UCSD-AML1 (cell line): Measurements from ENCODE around the gene RHOF.
"Not testable (repeated sequence)": the region's sequence is repeated elsewhere in the genome, so short reads cannot be mapped to it uniquely, and the experiment has no call there.

ENCODE experiments used
- DNase-seq: peaks from one replicate; lab custom pipeline; 2025; ENCODE audit not compliant: unreplicated experiment; lab: John Stamatoyannopoulos, UW

The RHOF gene

GRCh38 chr12:121793838-121794533 lies 498 bp upstream of the RHOF start:
- DNase-seq = peak; percentile 96

GRCh38 chr12:121792607-121793439 lies 665 bp downstream of the RHOF start:
- peak; percentile 66 for DNase-seq

GRCh38 chr12:121791671-121792551 lies 1.6 kb downstream of the RHOF start:
- no peak for DNase-seq

- not testable (repeated sequence) for DNase-seq
Measured at GRCh38 chr12:121790785-121791184, 2.7 kb downstream of the RHOF start.

- DNase-seq = peak; percentile 94
Measured at GRCh38 chr12:121789800-121790728, 3.4 kb downstream of the RHOF start.

GRCh38 chr12:121789233-121789781 lies 4.2 kb downstream of the RHOF start:
- DNase-seq = peak; percentile 75

GRCh38 chr12:121788176-121788818 lies 5.2 kb downstream of the RHOF start:
- no peak for DNase-seq

- no peak for DNase-seq
Measured at GRCh38 chr12:121787063-121788025, 6.1 kb downstream of the RHOF start.

GRCh38 chr12:121786440-121786825 lies 7.1 kb downstream of the RHOF start:
- no peak for DNase-seq

- no peak for DNase-seq
Measured at GRCh38 chr12:121784460-121784859, 9.0 kb downstream of the RHOF start.

GRCh38 chr12:121783766-121784165 lies 9.7 kb downstream of the RHOF start:
- no peak for DNase-seq

GRCh38 chr12:121781998-121782979 lies 11.2 kb downstream of the RHOF start:
- DNase-seq = no peak

- no peak for DNase-seq
Measured at GRCh38 chr12:121781484-121781997, 11.9 kb downstream of the RHOF start.

- no peak for DNase-seq
Measured at GRCh38 chr12:121780429-121780828, 13.1 kb downstream of the RHOF start.

GRCh38 chr12:121779422-121779895 lies 14.0 kb downstream of the RHOF start:
- DNase-seq = no peak

- DNase-seq = peak; percentile 56
Measured at GRCh38 chr12:121778567-121779421, 14.7 kb downstream of the RHOF start.
